ENCODE results near the gene NGEF. TPM values are rescaled to one million over a fixed set of nuclear protein-coding genes. Genes with fewer than 3 reads are reported as not detected.

NGEF gene
- total and polyA plus RNA-seq, 3 experiments from 2014 or later, result 0.38 TPM; not detected in 2

DNA sequence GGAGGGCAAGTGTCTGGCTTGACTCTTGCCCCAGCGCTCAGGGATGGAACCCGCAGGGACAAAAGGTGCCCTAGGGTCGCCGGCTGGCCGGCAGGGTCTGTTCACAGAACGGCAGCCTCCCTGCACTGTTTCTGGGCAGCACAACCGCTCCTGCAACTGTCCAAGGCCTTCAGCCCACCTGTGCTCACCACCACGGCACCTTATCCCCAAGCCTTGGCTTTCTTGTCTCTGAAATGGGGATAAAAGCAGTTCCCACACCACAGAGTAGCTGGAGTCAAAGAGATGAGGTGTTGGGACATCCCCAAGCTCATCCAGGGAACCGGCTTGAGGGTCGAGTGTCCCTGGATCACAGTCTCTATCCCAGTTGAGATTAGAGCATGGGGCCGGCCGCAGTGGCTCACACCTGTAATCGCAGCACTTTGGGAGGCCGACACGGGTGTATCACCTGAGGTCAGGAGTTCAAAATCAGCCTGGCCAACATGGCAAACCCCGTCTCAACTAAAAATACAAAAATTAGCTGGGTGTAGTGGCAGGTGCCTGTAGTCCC lies 138.3 kb downstream of the NGEF start:
- no peaks in the 10 kb centered on the region for H3K36me3 ChIP-seq (ENCODE audit: insufficient read depth, low read length)
- CTCF ChIA-PET, result interaction anchor here (1.3 kb wide), 1 partner anchor 376 kb away, joined by 3 read pairs; the partner anchor contains the start of gene ATG16L1
- no peaks in the 10 kb centered on the region for H3K4me1 ChIP-seq (ENCODE audit: insufficient read depth, low read length)
- Mint-ChIP-seq H3K9me3 (no peaks in the 10 kb centered on the region), H3K27me3 (peaks cover 18 to 20% of the 10 kb centered on the region in 2 donors), H3K4me1 (peaks cover 0 to 12% (median 0%) of the 10 kb centered on the region in 3 donors), H3K27ac (peak overlapping the region in 1 of 8 donors; percentile 68), H3K4me3 (peak overlapping the region in 6 of 7 donors; percentile 41 to 90 (median 65)), H3K36me3 (no peaks in the 10 kb centered on the region)
- H3K27me3 ChIP-seq (ENCODE audit: insufficient read depth, low read length, poor library complexity, severe bottlenecking), result peaks cover 9% of the 10 kb centered on the region
- POLR2A ChIA-PET, result no interaction called here
- H3K27ac ChIP-seq (ENCODE audit: low read depth, low read length), result no peak overlapping the region
- no peak for DNase-seq
- H3K4me3 ChIP-seq (ENCODE audit: low read length), result no peak overlapping the region
- no peaks in the 10 kb centered on the region for H3K9me3 ChIP-seq (ENCODE audit: low read length)

- Histone ChIP-seq H3K4me1 (ENCODE audit: insufficient read depth, low read length) (no peaks in the 10 kb centered on the region), H3K9me3 (ENCODE audit: low read length) (no peaks in the 10 kb centered on the region), H3K27ac (ENCODE audit: low read depth, low read length) (no peak overlapping the region), H3K27me3 (ENCODE audit: insufficient read depth, low read length, poor library complexity, severe bottlenecking) (peaks cover 9% of the 10 kb centered on the region), H3K4me3 (ENCODE audit: low read length) (no peak overlapping the region), H3K36me3 (ENCODE audit: insufficient read depth, low read length) (no peaks in the 10 kb centered on the region)
- H3K4me1 Mint-ChIP-seq, result peaks cover 0 to 12% (median 0%) of the 10 kb centered on the region in 3 donors
- peak overlapping the region in 3 of 7 donors; percentile 23 to 39 (median 27) for H3K4me3 Mint-ChIP-seq
- ChIA-PET POLR2A (no interaction called here), CTCF (interaction anchor here (1.3 kb wide), 1 partner anchor 377 kb away, joined by 3 read pairs; the partner anchor contains the start of gene ATG16L1)
- peaks cover 19 to 20% of the 10 kb centered on the region in 2 donors for H3K27me3 Mint-ChIP-seq
- no peak for DNase-seq
- no peaks in the 10 kb centered on the region for H3K9me3 Mint-ChIP-seq
- H3K27ac Mint-ChIP-seq, result peak overlapping the region in 1 of 8 donors; percentile 68
- H3K36me3 Mint-ChIP-seq, result no peaks in the 10 kb centered on the region
These were observed 139.0 kb downstream of the NGEF start for GRCh38 chr2:232873909-232874641.

DNA sequence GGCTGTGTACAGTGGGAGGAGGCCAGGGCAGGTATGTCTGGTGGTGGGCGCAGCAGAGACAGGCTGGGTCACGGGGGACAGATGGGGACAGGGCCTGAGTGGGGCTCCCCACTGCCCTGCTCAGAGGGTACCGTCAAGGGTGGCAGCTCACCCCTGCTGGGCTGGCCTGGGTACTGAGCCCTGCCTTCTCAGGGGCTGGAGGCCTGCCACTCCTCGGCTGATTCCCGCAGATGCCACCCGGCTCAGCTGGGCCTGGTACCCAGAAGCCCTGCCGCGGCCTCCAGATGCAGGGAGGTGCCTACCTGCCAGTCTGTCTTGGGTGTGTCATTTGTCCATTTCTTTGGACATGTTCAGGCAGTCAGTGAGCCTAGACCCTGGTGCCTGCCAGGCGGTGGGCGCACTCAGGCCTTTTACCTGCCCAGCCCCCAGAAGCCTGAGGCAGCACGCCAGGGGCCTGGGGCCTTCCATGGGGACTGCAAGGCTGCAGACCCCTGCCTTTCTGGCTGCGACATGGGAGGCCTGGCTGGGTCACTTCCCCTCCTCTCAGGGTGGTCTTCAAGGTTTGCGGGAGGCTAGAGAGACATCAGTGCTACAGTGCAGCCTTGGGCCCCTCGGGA lies 139.7 kb downstream of the NGEF start:
- H3K27ac Mint-ChIP-seq, result no peak overlapping the region
- Histone ChIP-seq H3K4me1 (ENCODE audit: insufficient read depth, low read length) (no peaks in the 10 kb centered on the region), H3K27me3 (ENCODE audit: insufficient read depth, low read length, poor library complexity, severe bottlenecking) (peaks cover 9% of the 10 kb centered on the region), H3K9me3 (ENCODE audit: low read length) (no peaks in the 10 kb centered on the region), H3K4me3 (ENCODE audit: low read length) (no peak overlapping the region), H3K36me3 (ENCODE audit: insufficient read depth, low read length) (no peaks in the 10 kb centered on the region), H3K27ac (ENCODE audit: low read depth, low read length) (no peak overlapping the region)
- H3K4me3 Mint-ChIP-seq, result no peak overlapping the region
- H3K4me1 Mint-ChIP-seq, result peaks cover 0 to 12% (median 2%) of the 10 kb centered on the region in 3 donors
- POLR2A ChIA-PET, result no interaction called here
- no peaks in the 10 kb centered on the region for H3K9me3 Mint-ChIP-seq
- CTCF ChIA-PET, result no interaction called here
- no peak for DNase-seq
- peaks cover 18 to 20% of the 10 kb centered on the region in 2 donors for H3K27me3 Mint-ChIP-seq
- no peaks in the 10 kb centered on the region for H3K36me3 Mint-ChIP-seq

DNA sequence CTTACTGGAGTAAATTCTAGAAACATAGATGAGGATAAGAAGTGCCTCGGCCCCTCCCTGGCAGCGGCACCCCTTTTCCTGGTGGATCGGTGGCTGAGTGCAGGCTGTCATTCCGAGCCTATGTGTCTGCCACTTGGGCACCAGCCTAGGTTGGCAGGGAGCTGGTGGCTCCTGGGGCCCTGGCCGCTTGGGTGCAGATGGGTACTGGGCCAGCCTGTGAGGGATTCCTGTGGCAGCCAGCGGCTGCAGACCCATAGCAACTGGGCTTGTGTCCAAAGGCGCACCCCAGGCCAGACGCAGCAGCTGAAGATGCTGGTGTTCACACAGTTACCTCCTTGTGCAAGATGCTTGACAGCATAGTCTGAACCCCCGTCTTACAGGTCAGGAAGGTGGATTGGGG lies 140.2 kb downstream of the NGEF start:
- Histone ChIP-seq H3K9me3 (ENCODE audit: low read length) (no peaks in the 10 kb centered on the region), H3K36me3 (ENCODE audit: insufficient read depth, low read length) (no peaks in the 10 kb centered on the region), H3K4me3 (ENCODE audit: low read length) (no peak overlapping the region), H3K27ac (ENCODE audit: low read depth, low read length) (no peak overlapping the region), H3K4me1 (ENCODE audit: insufficient read depth, low read length) (no peaks in the 10 kb centered on the region), H3K27me3 (ENCODE audit: insufficient read depth, low read length, poor library complexity, severe bottlenecking) (peaks cover 9% of the 10 kb centered on the region)
- POLR2A ChIA-PET, result no interaction called here
- Mint-ChIP-seq H3K27ac (no peak overlapping the region), H3K9me3 (no peaks in the 10 kb centered on the region), H3K4me3 (no peak overlapping the region), H3K4me1 (peaks cover 0 to 12% (median 2%) of the 10 kb centered on the region in 3 donors), H3K36me3 (no peaks in the 10 kb centered on the region), H3K27me3 (peaks cover 18 to 19% of the 10 kb centered on the region in 2 donors)
- CTCF ChIA-PET, result no interaction called here
- DNase-seq, result no peak

GRCh38 chr2:232871835-232872736 lies 141.0 kb downstream of the NGEF start:
- CTCF ChIA-PET, result no interaction called here
- no peaks in the 10 kb centered on the region for H3K36me3 Mint-ChIP-seq
- Histone ChIP-seq H3K27ac (ENCODE audit: low read depth, low read length) (no peak overlapping the region), H3K4me1 (ENCODE audit: insufficient read depth, low read length) (no peaks in the 10 kb centered on the region), H3K9me3 (ENCODE audit: low read length) (no peaks in the 10 kb centered on the region), H3K27me3 (ENCODE audit: insufficient read depth, low read length, poor library complexity, severe bottlenecking) (peaks cover 9% of the 10 kb centered on the region), H3K4me3 (ENCODE audit: low read length) (no peak overlapping the region), H3K36me3 (ENCODE audit: insufficient read depth, low read length) (no peaks in the 10 kb centered on the region)
- peaks cover 14% of the 10 kb centered on the region in 2 donors for H3K27me3 Mint-ChIP-seq
- POLR2A ChIA-PET, result no interaction called here
- H3K4me1 Mint-ChIP-seq, result peaks cover 0 to 8% (median 2%) of the 10 kb centered on the region in 3 donors
- DNase-seq, result no peak
- H3K27ac Mint-ChIP-seq, result no peak overlapping the region
- H3K9me3 Mint-ChIP-seq, result no peaks in the 10 kb centered on the region
- no peak overlapping the region for H3K4me3 Mint-ChIP-seq

- no peaks in the 10 kb centered on the region for H3K36me3 ChIP-seq (ENCODE audit: insufficient read depth, low read length)
- peaks cover 0 to 8% (median 2%) of the 10 kb centered on the region in 3 donors for H3K4me1 Mint-ChIP-seq
- no peak overlapping the region for H3K27ac Mint-ChIP-seq
- H3K9me3 ChIP-seq (ENCODE audit: low read length), result no peaks in the 10 kb centered on the region
- H3K27me3 ChIP-seq (ENCODE audit: insufficient read depth, low read length, poor library complexity, severe bottlenecking), result peaks cover 9% of the 10 kb centered on the region
- H3K4me3 ChIP-seq (ENCODE audit: low read length), result no peak overlapping the region
- H3K9me3 Mint-ChIP-seq, result no peaks in the 10 kb centered on the region
- no peaks in the 10 kb centered on the region for H3K36me3 Mint-ChIP-seq
- peaks cover 14% of the 10 kb centered on the region in 2 donors for H3K27me3 Mint-ChIP-seq
- no peak for DNase-seq
- no peak overlapping the region for H3K4me3 Mint-ChIP-seq
- no peak overlapping the region for H3K27ac ChIP-seq (ENCODE audit: low read depth, low read length)
- CTCF ChIA-PET, result interaction anchor here (0.7 to 1.2 kb wide), 2 partner anchors 10 to 379 kb away, joined by 3 read pairs; no protein-coding TSS in a partner anchor
- H3K4me1 ChIP-seq (ENCODE audit: insufficient read depth, low read length), result no peaks in the 10 kb centered on the region
- POLR2A ChIA-PET, result no interaction called here
These were observed 141.6 kb downstream of the NGEF start for GRCh38 chr2:232871418-232871834.

- Histone ChIP-seq H3K9me3 (ENCODE audit: low read length) (no peaks in the 10 kb centered on the region), H3K4me1 (ENCODE audit: insufficient read depth, low read length) (no peaks in the 10 kb centered on the region), H3K27ac (ENCODE audit: low read depth, low read length) (no peak overlapping the region), H3K27me3 (ENCODE audit: insufficient read depth, low read length, poor library complexity, severe bottlenecking) (peaks cover 9% of the 10 kb centered on the region), H3K4me3 (ENCODE audit: low read length) (no peak overlapping the region), H3K36me3 (ENCODE audit: insufficient read depth, low read length) (no peaks in the 10 kb centered on the region)
- ChIA-PET CTCF (interaction anchor here (0.7 to 1.2 kb wide), 2 partner anchors 11 to 380 kb away, joined by 3 read pairs; no protein-coding TSS in a partner anchor), POLR2A (interaction anchor here (0.6 kb wide), 1 partner anchor 636 kb away, joined by 3 read pairs; no protein-coding TSS in a partner anchor)
- Mint-ChIP-seq H3K4me1 (peaks cover 0 to 8% (median 2%) of the 10 kb centered on the region in 3 donors), H3K9me3 (no peaks in the 10 kb centered on the region), H3K27ac (peak overlapping the region in 1 of 8 donors; percentile 74), H3K27me3 (peaks cover 14% of the 10 kb centered on the region in 2 donors), H3K4me3 (no peak overlapping the region), H3K36me3 (no peaks in the 10 kb centered on the region)
- no peak for DNase-seq
These were observed 142.2 kb downstream of the NGEF start for GRCh38 chr2:232870766-232871371.

All from CD8-positive, alpha-beta memory T cell (primary cell).